ENCODE data around the gene ZNF813.

ZNF813 gene

GRCh38 chr19:53541971-53542370, 74.4 kb downstream of the ZNF813 start:
- H3K27ac ChIP-seq (ENCODE audit: low read length), result no peak overlapping the region

GRCh38 chr19:53545271-53546065, 77.9 kb downstream of the ZNF813 start:
- no peak overlapping the region for H3K4me2 ChIP-seq (ENCODE audit: low read depth, low read length)
- H3K4me1 ChIP-seq (ENCODE audit: low read length), result no peaks in the 10 kb centered on the region
- no peaks in the 10 kb centered on the region for H3K9me2 ChIP-seq (replicated peaks; ENCODE audit: insufficient read depth, low read length)
- no peaks in the 10 kb centered on the region for H3K36me3 ChIP-seq (replicated peaks; ENCODE audit: insufficient read depth, low read length)
- no peaks in the 10 kb centered on the region for H3K27me3 ChIP-seq (replicated peaks; ENCODE audit: insufficient read depth, low read length)
- no peak overlapping the region for H2AFZ ChIP-seq (ENCODE audit: low read length)
- no peak for TF ChIP-seq CTCF (IDR thresholded peaks at IDR 0.05; ENCODE audit: low read length)
- no peak for TF ChIP-seq EZH2 (optimal IDR thresholded peaks at IDR 0.05; ENCODE audit: low read depth, low read length)
- TF ChIP-seq EZH2phosphoT487 (IDR thresholded peaks at IDR 0.05; ENCODE audit: low read length), result no peak
- H4K20me1 ChIP-seq (ENCODE audit: insufficient read depth, low read length), result no peaks in the 10 kb centered on the region
- no peak for DNase-seq
- no peaks in the 10 kb centered on the region for H3K79me2 ChIP-seq (ENCODE audit: low read length)
- H3K4me3 ChIP-seq (ENCODE audit: low read length), result no peak overlapping the region
- H3K27ac ChIP-seq (ENCODE audit: low read length), result no peak overlapping the region
- H3F3A ChIP-seq (ENCODE audit: insufficient read depth, low read length), result no peaks in the 10 kb centered on the region
- no peak overlapping the region for H3K9ac ChIP-seq (ENCODE audit: low read length)
- H3K9me3 ChIP-seq (replicated peaks; ENCODE audit: insufficient read depth, low read length), result no peaks in the 10 kb centered on the region

More at GRCh38 chr19:53541971-53542370, 74.4 kb downstream of the ZNF813 start:
- Histone ChIP-seq H3K79me2 (ENCODE audit: low read length) (no peaks in the 10 kb centered on the region), H3F3A (ENCODE audit: insufficient read depth, low read length) (no peaks in the 10 kb centered on the region), H3K27me3 (replicated peaks; ENCODE audit: insufficient read depth, low read length) (no peaks in the 10 kb centered on the region), H3K4me1 (ENCODE audit: low read length) (no peaks in the 10 kb centered on the region), H3K36me3 (replicated peaks; ENCODE audit: insufficient read depth, low read length) (no peaks in the 10 kb centered on the region), H2AFZ (ENCODE audit: low read length) (no peak overlapping the region), H4K20me1 (ENCODE audit: insufficient read depth, low read length) (no peaks in the 10 kb centered on the region), H3K9me2 (replicated peaks; ENCODE audit: insufficient read depth, low read length) (no peaks in the 10 kb centered on the region), H3K4me2 (ENCODE audit: low read depth, low read length) (no peak overlapping the region), H3K9me3 (replicated peaks; ENCODE audit: insufficient read depth, low read length) (no peaks in the 10 kb centered on the region), H3K4me3 (ENCODE audit: low read length) (no peak overlapping the region), H3K9ac (ENCODE audit: low read length) (no peak overlapping the region)
- no peak for DNase-seq
- no peak for TF ChIP-seq EZH2 (optimal IDR thresholded peaks at IDR 0.05; ENCODE audit: low read depth, low read length)
- no peak for TF ChIP-seq EZH2phosphoT487 (IDR thresholded peaks at IDR 0.05; ENCODE audit: low read length)
- no peak for TF ChIP-seq CTCF (IDR thresholded peaks at IDR 0.05; ENCODE audit: low read length)

Data from MM.1S (cell line).